Motor neuron (in vitro differentiated cells): ENCODE data around the gene NACC2. TPM values are rescaled to one million over a fixed set of nuclear protein-coding genes. Genes with fewer than 3 reads are reported as not detected.
"Not testable (repeated sequence)": the region's sequence is repeated elsewhere in the genome, so short reads cannot be mapped to it uniquely, and the experiment has no call there.

ENCODE experiments used
- ATAC-seq, 8 experiments: fragments of 200-7000 bp; cut with Tn5 transposase; replicated peaks in 6 of 8; 2 replicates each; pipeline ENCODE4 v1.8.0; 2021; ENCODE audit warnings: mild to moderate bottlenecking in 8 of 8, moderate library complexity in 8 of 8
- H3K27ac ChIP-seq, 2 donors: fragments of 250-450 bp; sonication (Bioruptor Pico); 2 replicates each; pipeline ENCODE4 v1.9.0; 2021; ENCODE audit warnings: antibody characterized with exemption in 2 of 2, mild to moderate bottlenecking in 2 of 2, moderate library complexity in 1 of 2
- H3K4me1 ChIP-seq, 2 donors: fragments of 250-450 bp; sonication (Bioruptor Pico); replicated peaks in 1 of 2; 2 replicates each; pipeline ENCODE4 v1.6.1; 2021; ENCODE audit warnings: antibody characterized with exemption in 2 of 2, mild to moderate bottlenecking in 2 of 2, moderate library complexity in 1 of 2
- H3K4me3 ChIP-seq, 5 donors: fragments of 250-450 bp; sonication (Bioruptor Pico); 2 replicates each; pipeline ENCODE4 v1.9.0; 2021; ENCODE audit warnings: antibody characterized with exemption in 5 of 5, mild to moderate bottlenecking in 5 of 5, moderate library complexity in 4 of 5
- WGBS, 10 experiments: fragments of 450-650 bp; shearing (Covaris generic); methylation state at CpG; one replicate each; pipeline ENCODE4 v1.0.0; 2022; 5-methylcytosine and 5-hydroxymethylcytosine counted together
- in situ Hi-C, 9 experiments: fragments of 400-800 bp; cut with MboI; loops; one replicate each; pipeline ENCODE4 v1.15.0; 2021; ENCODE audit warnings: low sequenced_read_pairs in 9 of 9, low pct_unique_long_range_greater_than_20kb in 2 of 9; ENCODE audit not compliant: unreplicated experiment in 9 of 9
- total RNA-seq, 8 experiments: library from RNA; unstranded; fragments of 300-600 nt; gene quantifications; 2 replicates each; pipeline versions ENCODE4 v1.2.3 to v1.2.4, GENCODE V29; 2022

The NACC2 gene
- total RNA-seq, 8 experiments from 2014 or later = 3.8 to 43.0 (median 16.7) TPM

DNA sequence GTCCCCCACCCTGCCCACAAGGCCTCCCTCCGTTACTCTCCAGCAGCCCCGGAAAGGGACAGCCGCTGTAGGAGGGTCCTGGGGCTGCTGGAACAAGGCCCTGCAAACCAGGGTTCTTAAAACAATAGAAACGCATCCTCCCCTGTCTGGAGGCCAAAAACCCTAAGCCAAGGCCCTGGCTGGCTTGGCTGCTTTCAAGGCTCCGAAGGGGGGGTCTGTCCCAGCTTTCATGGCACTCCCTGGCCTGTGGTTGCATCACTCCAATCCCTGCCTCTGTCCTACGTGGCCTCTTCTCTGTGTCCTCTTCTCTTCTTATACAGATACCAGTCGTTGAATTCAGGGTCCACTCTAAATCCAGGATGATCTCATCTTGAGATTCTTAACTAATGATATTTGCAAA lies 126.5 kb downstream of the NACC2 start:
- H3K4me3 ChIP-seq = no peak overlapping the region
- peak overlapping the region in 1 of 2 donors; percentile 50 for H3K27ac ChIP-seq
- H3K4me1 ChIP-seq = peaks cover 42 to 47% of the 10 kb centered on the region in 2 donors
- ATAC-seq = peak in 3 of 8 experiments; percentile 3 to 23 (median 3)
- 32 to 100% (median 70%) methylated on average over 1 to 4 of the region's 7 CpGs; no CpG with 5 or more reads in 4 of the 10 experiments for WGBS, 10 experiments
- in situ Hi-C loops = loop anchor here in 8 of 9 experiments (10.0 to 25.0 kb wide), 3 partner anchors 144 to 156 kb away; partner anchors contain the start of gene TMEM250 (in 5 of the 8)

GRCh38 chr9:135968083-135968476 lies 127.0 kb downstream of the NACC2 start:
- peaks cover 38 to 44% of the 10 kb centered on the region in 2 donors for H3K4me1 ChIP-seq
- 7 to 40% (median 30%) methylated on average over 2 to 4 of the region's 5 CpGs; no CpG with 5 or more reads in 7 of the 10 experiments for WGBS, 10 experiments
- in situ Hi-C loops = loop anchor here in 8 of 9 experiments (10.0 to 25.0 kb wide), 3 partner anchors 144 to 157 kb away; partner anchors contain the start of gene TMEM250 (in 5 of the 8)
- peak; percentile 26 to 76 (median 56) for ATAC-seq
- H3K27ac ChIP-seq = peak overlapping the region in 1 of 2 donors; percentile 50
- no peak overlapping the region for H3K4me3 ChIP-seq

GRCh38 chr9:135966916-135967260 lies 128.2 kb downstream of the NACC2 start:
- H3K4me1 ChIP-seq = peaks cover 44 to 48% of the 10 kb centered on the region in 2 donors
- H3K4me3 ChIP-seq, H3K27ac ChIP-seq, ATAC-seq: not testable (repeated sequence)
- in situ Hi-C loops = loop anchor here in 8 of 9 experiments (10.0 to 25.0 kb wide), 3 partner anchors 145 to 158 kb away; partner anchors contain the start of gene TMEM250 (in 5 of the 8)
- no CpG with 5 or more reads among the region's 16 CpGs for WGBS, 10 experiments

DNA sequence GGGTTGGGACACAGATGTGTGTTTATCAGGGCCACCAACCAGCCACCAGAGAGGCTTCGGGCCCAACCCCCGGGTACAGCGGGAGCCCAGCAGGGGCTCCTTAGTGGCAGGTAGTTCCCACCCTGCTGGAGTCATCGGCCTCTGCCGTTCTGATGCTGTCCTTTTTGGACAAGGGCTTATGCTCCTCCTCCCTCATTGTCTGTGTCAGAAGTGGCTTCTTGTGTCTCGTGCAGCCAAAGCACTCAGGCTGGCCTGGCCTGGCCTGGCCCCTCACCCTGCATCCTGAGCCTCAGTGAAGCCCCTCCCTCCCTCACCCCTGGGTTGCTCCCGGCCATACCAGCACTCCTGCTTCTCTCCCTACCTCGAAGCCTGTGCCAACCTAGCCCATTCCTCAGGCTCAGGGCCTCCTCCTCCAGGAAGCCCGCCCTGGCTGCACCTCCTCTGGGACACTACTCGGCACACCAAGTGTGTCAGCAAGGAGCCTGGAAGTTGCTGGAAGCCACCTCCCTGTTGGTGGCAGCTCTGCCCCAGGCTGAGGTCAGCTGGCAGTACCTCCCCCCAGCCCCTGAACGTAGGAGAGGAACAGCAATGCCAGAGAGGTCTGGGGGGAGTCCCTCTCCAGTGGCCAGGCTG lies 129.8 kb downstream of the NACC2 start:
- ATAC-seq = no peak
- Histone ChIP-seq H3K27ac (no peak overlapping the region), H3K4me1 (peaks cover 31 to 35% of the 10 kb centered on the region in 2 donors), H3K4me3 (no peak overlapping the region)
- in situ Hi-C loops = loop anchor here in 8 of 9 experiments (10.0 to 25.0 kb wide), 3 partner anchors 147 to 160 kb away; partner anchors contain the start of gene TMEM250 (in 5 of the 8)
- WGBS, 10 experiments = 46 to 100% (median 58%) methylated on average over 1 to 5 of the region's 11 CpGs; no CpG with 5 or more reads in 5 of the 10 experiments

DNA sequence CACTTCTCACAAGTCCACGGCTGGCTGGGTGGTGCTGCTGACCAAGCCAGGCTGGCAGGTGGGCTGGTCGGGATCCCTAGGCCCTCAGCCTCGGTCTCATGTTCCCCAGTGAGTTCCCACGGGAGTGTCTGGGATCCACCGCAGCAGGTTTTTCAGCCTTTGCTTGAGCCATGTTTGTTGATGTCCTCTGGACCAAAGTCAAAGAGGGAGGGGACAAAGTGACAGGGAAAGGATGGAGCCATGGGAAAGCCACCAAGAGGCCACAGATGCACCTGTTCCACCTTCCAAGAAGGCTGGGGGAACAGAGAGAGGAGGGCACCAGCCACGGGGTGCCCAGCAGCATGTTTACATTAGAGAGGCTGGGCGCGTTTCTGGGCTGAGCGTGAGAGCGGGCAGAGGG lies 131.2 kb downstream of the NACC2 start:
- Histone ChIP-seq H3K4me3 (no peak overlapping the region), H3K4me1 (peaks cover 33 to 35% of the 10 kb centered on the region in 2 donors), H3K27ac (no peak overlapping the region)
- in situ Hi-C loops = loop anchor here in 8 of 9 experiments (10.0 to 25.0 kb wide), 3 partner anchors 148 to 161 kb away; partner anchors contain the start of gene TMEM250 (in 5 of the 8)
- 19 to 80% (median 53%) methylated on average over 1 to 4 of the region's 10 CpGs; no CpG with 5 or more reads in 5 of the 10 experiments for WGBS, 10 experiments
- ATAC-seq = no peak

DNA sequence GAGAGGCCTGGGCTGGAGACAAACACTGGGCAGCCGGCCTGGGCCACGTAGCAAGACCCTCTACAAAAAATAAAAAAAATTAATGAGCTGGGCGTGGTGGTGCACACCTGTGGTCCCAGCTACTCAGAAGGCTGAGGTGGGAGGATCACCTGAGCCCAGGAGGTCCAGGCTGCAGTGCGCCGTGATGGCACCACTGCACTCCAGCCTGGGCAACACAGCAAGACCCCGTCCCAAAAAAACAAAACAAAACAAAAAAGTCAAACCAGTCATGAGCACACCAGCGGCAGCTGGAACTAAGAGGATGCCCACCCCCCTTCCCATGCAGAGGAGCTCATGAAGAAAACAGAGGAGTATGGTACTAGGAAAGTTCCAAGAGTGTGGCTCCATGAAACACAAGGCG lies 131.8 kb downstream of the NACC2 start:
- in situ Hi-C loops = loop anchor here in 8 of 9 experiments (10.0 to 25.0 kb wide), 3 partner anchors 149 to 161 kb away; partner anchors contain the start of gene TMEM250 (in 5 of the 8)
- H3K4me1 ChIP-seq = peaks cover 27 to 29% of the 10 kb centered on the region in 2 donors
- 61 to 100% (median 97%) methylated on average over 1 to 7 of the region's 8 CpGs; no CpG with 5 or more reads in 2 of the 10 experiments for WGBS, 10 experiments
- no peak overlapping the region for H3K27ac ChIP-seq
- H3K4me3 ChIP-seq = no peak overlapping the region
- ATAC-seq = no peak

GRCh38 chr9:135962696-135963307 lies 132.3 kb downstream of the NACC2 start:
- Histone ChIP-seq H3K27ac (no peak overlapping the region), H3K4me1 (peaks cover 21 to 23% of the 10 kb centered on the region in 2 donors), H3K4me3 (no peak overlapping the region)
- 12 to 88% (median 50%) methylated on average over 1 to 8 of the region's 11 CpGs; no CpG with 5 or more reads in 1 of the 10 experiments for WGBS, 10 experiments
- in situ Hi-C loops = loop anchor here in 8 of 9 experiments (10.0 to 25.0 kb wide), 3 partner anchors 149 to 162 kb away; partner anchors contain the start of gene TMEM250 (in 5 of the 8)
- no peak for ATAC-seq

DNA sequence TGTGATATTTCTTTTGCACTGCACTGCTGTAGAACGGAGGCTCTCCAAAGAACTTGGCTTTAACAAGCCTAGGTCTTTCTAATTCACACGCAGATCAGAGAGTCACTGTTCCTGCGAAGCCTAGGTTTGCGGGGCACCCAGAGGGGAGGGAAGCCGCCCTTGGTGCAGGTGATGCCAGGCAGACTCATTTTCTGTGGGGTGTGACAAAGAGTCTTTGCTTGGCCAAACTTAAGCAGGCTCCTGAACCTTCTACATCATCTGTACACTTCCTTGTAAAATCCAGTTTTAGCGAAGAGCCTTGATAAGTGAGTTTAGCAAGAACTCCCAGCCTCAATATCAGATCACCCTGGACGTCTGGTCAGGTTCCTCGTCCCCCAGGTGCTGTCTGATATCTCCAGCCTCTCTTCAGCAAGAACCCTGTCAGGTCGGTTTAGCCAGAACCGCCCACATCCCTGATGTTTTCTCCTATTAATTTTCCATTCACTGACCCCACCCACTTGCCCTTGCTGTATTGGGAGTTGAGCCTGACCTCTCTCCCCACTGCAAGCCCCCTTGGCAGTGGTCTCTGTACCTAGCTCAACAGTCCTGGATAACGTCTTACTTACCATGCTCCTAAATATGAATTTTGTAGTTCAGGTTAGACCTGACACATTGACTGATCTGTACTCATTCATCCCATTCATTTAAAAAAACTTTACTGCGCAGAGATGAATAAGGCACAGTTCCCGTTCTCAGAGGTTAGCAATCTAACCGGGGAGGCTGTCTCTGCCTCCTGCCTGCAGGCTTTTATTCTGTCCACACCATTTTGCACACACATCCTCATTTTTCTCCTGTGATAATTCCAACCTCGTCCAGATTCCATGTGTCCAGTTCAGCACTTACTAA lies 133.0 kb downstream of the NACC2 start:
- no peak for ATAC-seq
- H3K4me1 ChIP-seq = peaks cover 18 to 19% of the 10 kb centered on the region in 2 donors
- in situ Hi-C loops = loop anchor here in 8 of 9 experiments (10.0 to 25.0 kb wide), 3 partner anchors 150 to 163 kb away; partner anchors contain the start of gene TMEM250 (in 5 of the 8)
- H3K4me3 ChIP-seq = peak overlapping the region in 3 of 5 donors; percentile 17 to 76 (median 72)
- no peak overlapping the region for H3K27ac ChIP-seq
- WGBS, 10 experiments = 21 to 80% (median 42%) methylated on average over 1 to 14 of the region's 15 CpGs

GRCh38 chr9:135961277-135961715 lies 133.8 kb downstream of the NACC2 start, which contains the start of gene UBAC1:
TSS of gene UBAC1 (minus strand) at chr9:135961373. CDS start at chr9:135961162, 211 bp downstream.
- peak within 1 kb of the TSS; percentile 15 to 48 for H3K27ac ChIP-seq
- WGBS, 10 experiments = 0 to 1% (median 0%) methylated on average over 1 to 27 of the region's 53 CpGs; no CpG with 5 or more reads in 3 of the 10 experiments
- peaks cover 18 to 19% of the 10 kb centered on the region in 2 donors for H3K4me1 ChIP-seq
- peak within 1 kb of the TSS; percentile 72 to 82 (median 73) for H3K4me3 ChIP-seq
- peak; percentile 89 to 96 (median 92) for ATAC-seq
- in situ Hi-C loops = loop anchor here in 8 of 9 experiments (10.0 to 25.0 kb wide), 3 partner anchors 151 to 164 kb away; partner anchors contain the start of gene TMEM250 (in 5 of the 8)

DNA sequence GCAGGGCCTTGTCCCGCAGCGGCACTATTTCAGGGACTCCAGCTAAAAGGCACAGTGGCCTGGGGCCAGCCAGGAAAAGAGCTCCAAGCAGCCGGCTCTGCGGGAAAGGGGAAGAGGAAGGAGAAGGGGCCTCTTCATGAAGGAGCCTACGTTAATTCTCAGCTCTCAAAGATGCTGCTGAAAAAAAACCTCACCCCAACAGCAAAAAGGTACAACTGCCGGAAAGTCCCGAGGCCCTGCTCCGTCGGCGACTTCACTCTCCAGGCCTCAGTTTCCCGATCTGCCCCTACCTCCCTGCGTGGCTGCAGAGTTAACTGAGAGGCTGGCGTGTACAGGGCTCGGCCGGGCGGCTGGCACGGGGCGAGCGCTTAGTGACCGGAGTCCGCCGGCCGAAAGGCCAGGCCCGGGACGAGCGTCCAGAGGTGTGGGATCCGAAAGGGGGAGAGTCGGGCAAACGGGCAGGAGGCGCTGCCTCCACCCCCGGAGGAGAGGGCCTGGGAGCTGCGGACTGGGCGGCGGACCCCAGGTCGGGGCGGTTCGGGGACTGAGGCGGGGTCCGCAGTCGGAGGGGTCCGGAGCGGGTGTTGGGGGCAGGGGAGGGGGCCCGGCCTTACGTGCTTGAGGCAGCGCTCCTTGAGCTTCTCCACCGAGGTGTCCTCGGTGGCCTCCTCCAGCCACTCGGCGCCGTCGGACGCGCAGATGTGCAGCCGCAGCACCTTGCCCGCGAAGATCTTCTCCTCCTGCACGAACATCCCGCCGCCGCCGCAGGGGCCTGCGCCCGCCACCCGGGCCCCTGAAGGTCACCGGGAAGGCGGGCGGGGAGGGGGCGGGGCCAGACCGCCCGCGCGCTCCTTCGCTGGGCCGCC lies 134.4 kb downstream of the NACC2 start:
- ATAC-seq = peak in 5 of 8 experiments; percentile 19 to 38 (median 27)
- Histone ChIP-seq H3K4me1 (peaks cover 18 to 19% of the 10 kb centered on the region in 2 donors), H3K27ac (peak overlapping the region; percentile 15 to 48), H3K4me3 (peak overlapping the region; percentile 72 to 82 (median 73))
- in situ Hi-C loops = loop anchor here in 8 of 9 experiments (10.0 to 25.0 kb wide), 3 partner anchors 152 to 164 kb away; partner anchors contain the start of gene TMEM250 (in 5 of the 8)
- WGBS, 10 experiments = 0 to 3% (median 0%) methylated on average over 1 to 10 of the region's 74 CpGs; no CpG with 5 or more reads in 5 of the 10 experiments

DNA sequence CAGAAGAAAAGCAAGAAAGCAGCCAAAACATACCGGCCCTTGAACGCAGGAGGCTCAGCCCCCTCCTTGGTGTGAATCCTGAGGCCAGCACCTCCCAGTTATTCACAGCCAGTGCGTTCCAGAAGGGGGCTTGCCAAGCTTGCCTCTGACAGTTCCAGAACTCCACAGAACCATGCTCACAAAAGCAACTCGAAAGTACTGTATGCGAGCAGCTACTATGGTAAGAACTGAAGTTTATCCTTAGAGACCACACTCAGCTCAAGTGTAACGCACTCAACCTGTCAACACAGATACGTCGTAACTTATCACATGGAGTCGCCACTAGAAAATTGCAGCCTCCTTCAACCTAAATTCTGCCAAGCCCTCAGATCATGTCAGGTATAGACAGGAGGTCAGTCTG lies 135.3 kb downstream of the NACC2 start:
- ATAC-seq = no peak
- no peak overlapping the region for H3K27ac ChIP-seq
- H3K4me3 ChIP-seq = peak overlapping the region; percentile 72 to 82 (median 73)
- peaks cover 18 to 19% of the 10 kb centered on the region in 2 donors for H3K4me1 ChIP-seq
- in situ Hi-C loops = loop anchor here in 8 of 9 experiments (10.0 to 25.0 kb wide), 3 partner anchors 152 to 165 kb away; partner anchors contain the start of gene TMEM250 (in 5 of the 8)
- WGBS, 10 experiments = 0 to 60% (median 30%) methylated on average over 1 to 3 of the region's 9 CpGs; no CpG with 5 or more reads in 6 of the 10 experiments
